Smooth muscle cell (in vitro differentiated cells): Measurements from ENCODE around the gene AJAP1. TPM values are rescaled to one million over a fixed set of nuclear protein-coding genes. Genes with fewer than 3 reads are reported as not detected.

ENCODE experiments used
- DNase-seq: peaks from one replicate; lab custom pipeline; 2025; ENCODE audit not compliant: unreplicated experiment; lab: John Stamatoyannopoulos, UW
- H2AFZ ChIP-seq: fragments of 200-600 bp; sonication (generic); 2 replicates; pipeline ENCODE4 v1.6.0; 2016; ENCODE audit warnings: antibody characterized with exemption, low read depth, mild to moderate bottlenecking
- H3F3A ChIP-seq: fragments of 200-600 bp; sonication (generic); 2 replicates; pipeline ENCODE4 v1.6.0; 2017; ENCODE audit warnings: antibody characterized with exemption, low read depth
- H3K27ac ChIP-seq: fragments of 200-600 bp; sonication (generic); 2 replicates; pipeline ENCODE4 v1.5.1; 2016; ENCODE audit warnings: low read depth, mild to moderate bottlenecking
- H3K27me3 ChIP-seq: fragments of 200-600 bp; sonication (generic); 2 replicates; pipeline ENCODE4 v1.6.1; 2016; ENCODE audit warnings: low read depth, mild to moderate bottlenecking
- H3K36me3 ChIP-seq: fragments of 200-600 bp; sonication (generic); 2 replicates; pipeline ENCODE4 v1.5.1; 2016; ENCODE audit warnings: low read depth
- H3K4me1 ChIP-seq: fragments of 200-600 bp; sonication (generic); 2 replicates; pipeline ENCODE4 v1.5.1; 2016; ENCODE audit warnings: low read depth
- H3K4me2 ChIP-seq: fragments of 200-600 bp; sonication (generic); 2 replicates; pipeline ENCODE4 v1.6.0; 2016; ENCODE audit warnings: mild to moderate bottlenecking
- H3K4me3 ChIP-seq: fragments of 200-600 bp; sonication (generic); 2 replicates; pipeline ENCODE4 v1.5.1; 2016; ENCODE audit warnings: mild to moderate bottlenecking
- H3K79me2 ChIP-seq: fragments of 200-600 bp; sonication (generic); 2 replicates; pipeline ENCODE4 v1.6.0; 2016; ENCODE audit warnings: low read depth, mild to moderate bottlenecking
- H3K9ac ChIP-seq: fragments of 200-600 bp; sonication (generic); 2 replicates; pipeline ENCODE4 v1.6.0; 2016; ENCODE audit warnings: low read depth
- H3K9me3 ChIP-seq: fragments of 200-600 bp; sonication (generic); replicated peaks from 2 replicates; pipeline ENCODE4 v1.5.1; 2016; ENCODE audit warnings: low read depth
- H4K20me1 ChIP-seq: fragments of 200-600 bp; sonication (generic); 2 replicates; pipeline ENCODE4 v1.6.0; 2016; ENCODE audit warnings: low read depth
- CTCF ChIP-seq: fragments of 200-600 bp; sonication (generic); IDR thresholded peaks from 2 replicates; pipeline ENCODE4 v1.5.1; 2017; ENCODE audit warnings: borderline replicate concordance, mild to moderate bottlenecking, antibody characterized with exemption; ENCODE audit not compliant: insufficient read depth, poor library complexity, severe bottlenecking
- WGBS: methylation state at CpG from one replicate; pipeline ENCODE4 v1.1.7; 2016; ENCODE audit warnings: low lambda C conversion rate; 5-methylcytosine and 5-hydroxymethylcytosine counted together
- polyA plus RNA-seq: library from polyadenylated mRNA; unstranded; fragments of >200 nt; fragmentation: Nextera tagmentation; extraction: Ambion mirVana; gene quantifications from 2 replicates; pipeline ENCODE4 v1.2.1, GENCODE V29; 2016
- total RNA-seq: library from RNA; depleted of rRNA; stranded (reverse); fragments of >200 nt; gene quantifications from 2 replicates; pipeline ENCODE4 v1.2.3, GENCODE V29; 2014

AJAP1 gene
- total and polyA plus RNA-seq, 2 experiments from 2014 or later = 0.10 to 0.58 TPM

- no peak overlapping the region for H3K9ac ChIP-seq
- H3F3A ChIP-seq = no peaks in the 10 kb centered on the region
- H2AFZ ChIP-seq = no peak overlapping the region
- H3K27me3 ChIP-seq = peaks cover 60% of the 10 kb centered on the region
- H4K20me1 ChIP-seq = no peaks in the 10 kb centered on the region
- H3K4me3 ChIP-seq = no peak overlapping the region
- 25% methylated on average over 17 of the region's 17 CpGs for WGBS
- H3K4me2 ChIP-seq = peak overlapping the region; percentile 84
- DNase-seq = no peak
- no peaks in the 10 kb centered on the region for H3K36me3 ChIP-seq
- no peaks in the 10 kb centered on the region for H3K79me2 ChIP-seq
- H3K27ac ChIP-seq = no peak overlapping the region
- no peaks in the 10 kb centered on the region for H3K9me3 ChIP-seq
- TF ChIP-seq CTCF = no peak
- peaks cover 18% of the 10 kb centered on the region for H3K4me1 ChIP-seq
Measured at GRCh38 chr1:4656533-4657140, 2.2 kb downstream of the AJAP1 start.

GRCh38 chr1:4657244-4657789, 2.9 kb downstream of the AJAP1 start:
- no peaks in the 10 kb centered on the region for H3K36me3 ChIP-seq
- H3K27ac ChIP-seq = no peak overlapping the region
- no peak overlapping the region for H3K4me2 ChIP-seq
- no peak for TF ChIP-seq CTCF
- H3K79me2 ChIP-seq = no peaks in the 10 kb centered on the region
- H3K27me3 ChIP-seq = peaks cover 60% of the 10 kb centered on the region
- peaks cover 18% of the 10 kb centered on the region for H3K4me1 ChIP-seq
- DNase-seq = no peak
- H3K9ac ChIP-seq = no peak overlapping the region
- H3K9me3 ChIP-seq = no peaks in the 10 kb centered on the region
- 34% methylated on average over 9 of the region's 9 CpGs for WGBS
- H3F3A ChIP-seq = no peaks in the 10 kb centered on the region
- H4K20me1 ChIP-seq = no peaks in the 10 kb centered on the region
- no peak overlapping the region for H2AFZ ChIP-seq
- no peak overlapping the region for H3K4me3 ChIP-seq

GRCh38 chr1:4657960-4658541, 3.6 kb downstream of the AJAP1 start:
- H3K4me1 ChIP-seq = peaks cover 18% of the 10 kb centered on the region
- no peak for DNase-seq
- H3F3A ChIP-seq = no peaks in the 10 kb centered on the region
- no peaks in the 10 kb centered on the region for H3K79me2 ChIP-seq
- H3K27me3 ChIP-seq = peaks cover 56% of the 10 kb centered on the region
- 72% methylated on average over 24 of the region's 24 CpGs for WGBS
- H3K4me3 ChIP-seq = no peak overlapping the region
- no peaks in the 10 kb centered on the region for H4K20me1 ChIP-seq
- no peak overlapping the region for H2AFZ ChIP-seq
- no peak overlapping the region for H3K9ac ChIP-seq
- H3K27ac ChIP-seq = no peak overlapping the region
- H3K9me3 ChIP-seq = no peaks in the 10 kb centered on the region
- no peak overlapping the region for H3K4me2 ChIP-seq
- H3K36me3 ChIP-seq = no peaks in the 10 kb centered on the region
- TF ChIP-seq CTCF = no peak
